Calu3 (cell line): ENCODE data around the gene ESYT3. TPM values are rescaled to one million over a fixed set of nuclear protein-coding genes. Genes with fewer than 3 reads are reported as not detected.
A peak's percentile ranks its signal among the peaks of the same experiment; 100 is the strongest.

Source experiments
- BruUV-seq: library from RNA; stranded (reverse); fragments of 400-500 nt; replicated peaks from 2 replicates; lab custom pipeline; 2021; lab: Mats Ljungman, UMichigan
- CTCF ChIA-PET: fragments of 300-600 bp; sonication (Branson Sonifier 250); formaldehyde crosslinking; loops from one replicate; lab custom pipeline; 2022; ENCODE audit warnings: antibody characterized with exemption; lab: Charles Lee
- DNase-seq: peaks from one replicate; pipeline ENCODE4 v3.0.0; 2022
- H3K27ac Mint-ChIP-seq: one replicate; pipeline ENCODE4 v1.8.0; 2022; ENCODE audit warnings: mixed read lengths; ENCODE audit not compliant: unreplicated experiment
- H3K27me3 Mint-ChIP-seq: one replicate; pipeline ENCODE4 v1.8.0; 2022; ENCODE audit warnings: mixed read lengths; ENCODE audit not compliant: unreplicated experiment
- H3K36me3 Mint-ChIP-seq: one replicate; pipeline ENCODE4 v1.8.0; 2022; ENCODE audit warnings: mild to moderate bottlenecking, moderate library complexity, mixed read lengths; ENCODE audit not compliant: insufficient read depth, unreplicated experiment
- H3K4me1 Mint-ChIP-seq: one replicate; pipeline ENCODE4 v1.8.0; 2022; ENCODE audit warnings: mild to moderate bottlenecking, low read depth, mixed read lengths; ENCODE audit not compliant: unreplicated experiment
- H3K4me3 Mint-ChIP-seq: one replicate; pipeline ENCODE4 v1.8.0; 2022; ENCODE audit warnings: mild to moderate bottlenecking, low read depth, moderate library complexity, mixed read lengths; ENCODE audit not compliant: unreplicated experiment
- H3K9me3 Mint-ChIP-seq: one replicate; pipeline ENCODE4 v1.8.0; 2022; ENCODE audit warnings: low read depth, mixed read lengths; ENCODE audit not compliant: unreplicated experiment
- intact Hi-C: fragments of 100-400 bp; cut with micrococcal nuclease; formaldehyde crosslinking; loops from one replicate; pipeline ENCODE4 v1.10.0; 2022; ENCODE audit not compliant: unreplicated experiment
- total RNA-seq: library from RNA; stranded (reverse); gene quantifications from 2 replicates; pipeline ENCODE4 v1.2.3, GENCODE V29; 2022
- TF ChIP-seq, protein P1 (sequence below): fragments of 200-600 bp; IDR thresholded peaks from one replicate; pipeline ENCODE4 v1.8.0; 2022; ENCODE audit warnings: antibody characterized with exemption; ENCODE audit not compliant: unreplicated experiment

Gene ESYT3
- total RNA-seq, 1 experiment from 2014 or later = 3.5 TPM

DNA sequence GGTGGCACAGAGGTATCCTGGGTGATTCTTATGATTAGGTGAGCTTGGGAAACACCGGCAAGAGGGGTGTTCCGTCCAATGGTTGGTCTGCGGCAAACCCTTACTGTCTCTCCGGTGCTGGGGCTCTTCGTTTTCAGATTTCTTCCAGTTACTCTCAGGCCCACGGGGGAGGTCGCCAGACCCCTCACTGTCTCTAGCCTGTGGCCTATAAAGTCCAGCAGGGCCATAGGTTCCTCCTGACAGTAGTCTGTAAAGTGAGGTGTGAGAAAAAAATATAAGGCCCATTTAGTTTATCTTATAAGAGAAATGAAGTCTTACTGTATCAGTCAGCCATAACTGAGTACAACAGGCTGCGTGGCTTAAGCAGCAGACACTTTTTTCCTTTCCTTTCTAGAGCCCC is 1.4 kb downstream of the ESYT3 start:
- H3K27me3 Mint-ChIP-seq = peaks cover 87% of the 10 kb centered on the region
- peaks cover 3% of the 10 kb centered on the region for H3K9me3 Mint-ChIP-seq
- peaks cover 13% of the 10 kb centered on the region for H3K4me1 Mint-ChIP-seq
- peak overlapping the region; percentile 79 for H3K4me3 Mint-ChIP-seq
- CTCF ChIA-PET = no interaction called here
- TF ChIP-seq, protein P1, sequence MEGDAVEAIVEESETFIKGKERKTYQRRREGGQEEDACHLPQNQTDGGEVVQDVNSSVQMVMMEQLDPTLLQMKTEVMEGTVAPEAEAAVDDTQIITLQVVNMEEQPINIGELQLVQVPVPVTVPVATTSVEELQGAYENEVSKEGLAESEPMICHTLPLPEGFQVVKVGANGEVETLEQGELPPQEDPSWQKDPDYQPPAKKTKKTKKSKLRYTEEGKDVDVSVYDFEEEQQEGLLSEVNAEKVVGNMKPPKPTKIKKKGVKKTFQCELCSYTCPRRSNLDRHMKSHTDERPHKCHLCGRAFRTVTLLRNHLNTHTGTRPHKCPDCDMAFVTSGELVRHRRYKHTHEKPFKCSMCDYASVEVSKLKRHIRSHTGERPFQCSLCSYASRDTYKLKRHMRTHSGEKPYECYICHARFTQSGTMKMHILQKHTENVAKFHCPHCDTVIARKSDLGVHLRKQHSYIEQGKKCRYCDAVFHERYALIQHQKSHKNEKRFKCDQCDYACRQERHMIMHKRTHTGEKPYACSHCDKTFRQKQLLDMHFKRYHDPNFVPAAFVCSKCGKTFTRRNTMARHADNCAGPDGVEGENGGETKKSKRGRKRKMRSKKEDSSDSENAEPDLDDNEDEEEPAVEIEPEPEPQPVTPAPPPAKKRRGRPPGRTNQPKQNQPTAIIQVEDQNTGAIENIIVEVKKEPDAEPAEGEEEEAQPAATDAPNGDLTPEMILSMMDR = no peak
- intact Hi-C loops = no loop called here
- H3K27ac Mint-ChIP-seq = no peak overlapping the region
- DNase-seq = no peak
- BruUV-seq = no TSS peak
- peaks cover 16% of the 10 kb centered on the region for H3K36me3 Mint-ChIP-seq

DNA sequence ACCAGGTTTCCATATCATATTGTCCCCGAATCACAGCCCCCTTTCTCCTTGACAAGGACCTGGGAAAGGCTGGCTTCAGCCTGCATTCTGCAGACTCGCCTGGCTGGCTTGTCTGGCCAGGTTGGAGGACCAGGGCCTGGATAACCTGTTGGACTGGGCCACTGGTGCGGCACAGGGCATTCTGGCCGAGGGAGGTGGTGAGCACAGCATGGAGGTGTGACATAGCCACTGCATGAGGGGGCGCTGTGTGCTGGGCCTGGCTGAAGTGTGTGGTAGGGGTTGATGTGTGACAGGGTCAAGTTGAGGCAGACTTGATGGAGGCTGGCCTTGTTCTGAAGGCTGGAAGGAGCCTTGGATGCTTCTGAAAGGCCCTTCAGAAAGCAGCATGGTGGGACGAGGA is 2.9 kb downstream of the ESYT3 start:
- no peak for DNase-seq
- intact Hi-C loops = no loop called here
- CTCF ChIA-PET = interaction anchor here (0.6 kb wide), 1 partner anchor 656 kb away, joined by 3 read pairs; no protein-coding TSS in a partner anchor
- peaks cover 16% of the 10 kb centered on the region for H3K36me3 Mint-ChIP-seq
- peaks cover 3% of the 10 kb centered on the region for H3K9me3 Mint-ChIP-seq
- BruUV-seq = no TSS peak
- H3K27me3 Mint-ChIP-seq = peaks cover 72% of the 10 kb centered on the region
- H3K27ac Mint-ChIP-seq = no peak overlapping the region
- TF ChIP-seq, protein P1 = no peak
- H3K4me1 Mint-ChIP-seq = peaks cover 13% of the 10 kb centered on the region
- no peak overlapping the region for H3K4me3 Mint-ChIP-seq

DNA sequence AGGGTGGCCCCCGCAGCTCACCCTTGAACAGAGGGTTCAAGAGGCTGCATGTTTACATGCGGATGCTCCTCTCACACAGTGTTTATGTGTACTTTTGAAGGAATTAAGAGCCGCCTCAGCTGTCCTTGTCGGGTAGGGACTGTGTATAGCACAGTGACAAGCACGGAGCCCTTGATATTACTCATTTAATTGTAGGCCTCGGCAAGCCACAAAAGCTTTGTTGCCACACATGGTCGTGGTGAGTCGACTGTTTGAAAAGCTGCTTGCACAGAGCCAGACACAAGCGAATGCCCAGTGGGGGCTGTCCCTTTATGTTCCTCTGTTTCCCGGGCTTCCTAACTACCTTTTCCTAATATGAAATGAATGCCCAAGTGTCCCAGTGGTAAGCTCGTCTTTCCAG is 4.5 kb downstream of the ESYT3 start:
- Mint-ChIP-seq H3K9me3 (no peaks in the 10 kb centered on the region), H3K27ac (no peak overlapping the region), H3K27me3 (peaks cover 56% of the 10 kb centered on the region), H3K4me1 (peaks cover 3% of the 10 kb centered on the region), H3K36me3 (peaks cover 8% of the 10 kb centered on the region), H3K4me3 (no peak overlapping the region)
- CTCF ChIA-PET = interaction anchor here (1.1 kb wide), 1 partner anchor 23 kb away, joined by 3 read pairs; no protein-coding TSS in a partner anchor
- intact Hi-C loops = no loop called here
- DNase-seq = no peak
- TF ChIP-seq, protein P1 = no peak
- no TSS peak for BruUV-seq

DNA sequence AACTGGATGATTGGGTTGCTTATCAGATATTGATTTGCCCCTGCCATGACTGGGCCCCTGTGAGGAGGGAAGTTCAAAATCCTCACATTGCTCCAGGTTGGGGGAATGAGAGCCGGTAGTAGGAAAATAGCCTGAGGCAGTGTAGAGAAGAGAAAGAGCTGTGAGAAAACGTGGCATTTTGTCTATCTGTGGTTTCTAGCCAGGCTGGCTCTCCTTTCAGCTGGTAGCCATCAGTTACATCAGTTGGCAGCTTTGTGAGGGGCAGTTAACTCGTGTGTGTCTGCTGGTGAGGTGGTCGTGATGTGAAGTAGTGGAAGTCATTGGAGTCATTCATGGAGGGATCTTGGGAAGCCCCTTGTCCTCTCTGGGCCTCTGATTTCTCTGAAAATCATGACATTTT is 5.2 kb downstream of the ESYT3 start:
- H3K4me1 Mint-ChIP-seq = no peaks in the 10 kb centered on the region
- DNase-seq = no peak
- intact Hi-C loops = no loop called here
- H3K9me3 Mint-ChIP-seq = no peaks in the 10 kb centered on the region
- H3K4me3 Mint-ChIP-seq = no peak overlapping the region
- peaks cover 50% of the 10 kb centered on the region for H3K27me3 Mint-ChIP-seq
- H3K27ac Mint-ChIP-seq = no peak overlapping the region
- BruUV-seq = no TSS peak
- H3K36me3 Mint-ChIP-seq = peaks cover under 1% of the 10 kb centered on the region
- CTCF ChIA-PET = interaction anchor here (1.1 kb wide), 1 partner anchor 22 kb away, joined by 3 read pairs; no protein-coding TSS in a partner anchor
- TF ChIP-seq, protein P1 = no peak
